OCI-LY7 (cell line): ENCODE measurements around the gene STK4.

Source experiments
- CTCF ChIP-seq: fragments of 200-600 bp; sonication (generic); conservative IDR thresholded peaks from 2 replicates; pipeline ENCODE4 v1.5.1; 2014; ENCODE audit warnings: mild to moderate bottlenecking, antibody characterized with exemption, low read length, moderate library complexity, mixed read lengths
- EZH2phosphoT487 ChIP-seq: fragments of 200-600 bp; sonication (generic); IDR thresholded peaks from 2 replicates; pipeline ENCODE4 v1.6.1; 2018; ENCODE audit warnings: low read depth, borderline replicate concordance, mild to moderate bottlenecking, mixed run types, antibody characterized with exemption, low read length, moderate library complexity, mixed read lengths

DNA sequence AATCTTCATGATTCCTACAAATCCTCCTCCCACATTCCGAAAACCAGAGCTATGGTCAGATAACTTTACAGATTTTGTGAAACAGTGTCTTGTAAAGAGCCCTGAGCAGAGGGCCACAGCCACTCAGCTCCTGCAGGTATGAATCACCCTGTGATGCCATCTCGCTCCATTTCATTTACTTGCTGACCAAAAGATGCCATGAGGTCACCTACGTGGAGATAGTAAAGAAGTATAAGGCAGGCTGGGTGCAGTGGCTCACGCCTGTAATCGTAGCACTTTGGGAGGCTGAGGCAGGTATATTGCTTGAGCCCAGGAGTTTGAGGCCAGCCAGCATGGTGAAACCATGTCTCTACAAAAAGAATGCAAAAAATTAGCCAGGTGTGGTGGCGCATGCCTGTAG is 30.9 kb downstream of the STK4 start:
- TF ChIP-seq CTCF: no peak
- TF ChIP-seq EZH2phosphoT487: no peak
